T47D (cell line): ENCODE measurements around the gene FBXO24.
"Not testable (repeated sequence)": the region's sequence is repeated elsewhere in the genome, so short reads cannot be mapped to it uniquely, and the experiment has no call there.

Experiments
- DNase-seq, 2 experiments: peaks; one replicate each; pipeline versions ENCODE4 v3.0.0 to v3.0.0-alpha.2; 2011 to 2012; ENCODE audit warnings: low read depth in 1 of 2, low spot score in 1 of 2
- JUND ChIP-seq: IDR thresholded peaks from 2 replicates; pipeline ENCODE4 v1.6.1; 2012; ENCODE audit warnings: low read depth
- in situ Hi-C: cut with HindIII; loops from 2 replicates; pipeline ENCODE4 v1.10.0; 2016; ENCODE audit warnings: low sequenced_read_pairs, low pct_unique_long_range_greater_than_20kb

Gene FBXO24

DNA sequence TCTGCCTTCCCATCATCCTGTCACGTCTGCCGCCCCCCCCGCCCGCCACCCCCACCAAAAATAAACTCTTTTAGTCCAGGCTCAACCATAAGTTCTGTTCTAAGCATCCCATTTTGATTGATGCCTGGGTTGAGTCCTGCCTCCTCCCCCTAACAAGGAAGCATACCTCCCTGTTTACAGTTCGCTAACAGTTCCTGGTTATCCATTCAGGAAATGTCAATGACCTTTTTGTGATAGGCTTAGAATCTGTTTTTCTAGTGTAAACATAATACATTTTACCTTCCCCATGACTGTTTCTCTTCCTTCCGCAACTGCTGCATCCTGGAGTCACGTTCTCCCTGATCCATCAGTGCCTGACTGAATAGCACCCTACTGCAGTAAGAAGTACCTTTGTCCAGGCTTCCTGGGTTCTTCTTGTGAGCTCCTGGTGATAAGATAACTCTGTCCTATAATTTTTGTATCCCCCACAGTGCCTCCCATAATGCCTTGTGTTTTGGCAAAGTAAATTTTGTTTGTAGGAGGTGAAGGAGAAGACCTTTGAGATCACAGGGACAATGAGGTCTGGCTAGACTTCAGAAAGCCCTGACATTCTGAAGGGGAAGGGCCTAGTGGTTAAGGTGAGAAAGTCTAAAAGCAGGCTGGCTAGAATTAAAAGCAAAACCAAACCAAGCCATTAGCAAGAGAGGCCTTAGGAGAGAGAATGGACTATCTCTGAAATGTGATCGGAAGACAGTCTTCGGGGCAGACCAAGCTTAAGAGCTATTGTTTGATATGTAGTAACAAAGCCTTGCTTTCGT lies 39.8 kb upstream of the FBXO24 start:
- no peak for TF ChIP-seq JUND
- in situ Hi-C loops = no loop called here
- DNase-seq = no peak

- DNase-seq = no peak
- in situ Hi-C loops = no loop called here
- no peak for TF ChIP-seq JUND
Measured at GRCh38 chr7:100546926-100547800, 39.0 kb upstream of the FBXO24 start.

DNA sequence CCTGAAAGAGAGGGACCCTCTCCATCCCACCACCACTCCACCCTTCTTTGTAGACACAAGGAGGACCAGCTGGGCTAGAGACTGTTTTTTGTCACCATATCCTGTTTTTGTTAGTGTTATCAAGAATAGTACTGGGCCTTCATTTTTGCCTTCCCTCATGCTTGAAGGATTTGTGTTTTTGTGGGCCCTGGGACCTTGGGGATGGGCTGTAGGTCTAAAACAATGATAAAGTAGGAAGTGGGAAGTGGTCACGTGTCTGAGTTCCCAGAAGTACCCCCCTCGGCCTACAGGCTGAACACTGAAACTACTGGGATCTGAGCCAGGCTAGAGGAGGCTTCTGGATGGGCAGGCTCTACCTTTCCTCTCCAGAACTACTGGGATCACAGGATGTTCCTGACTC lies 38.3 kb upstream of the FBXO24 start:
- DNase-seq = no peak
- no peak for TF ChIP-seq JUND
- in situ Hi-C loops = no loop called here

- in situ Hi-C loops, DNase-seq: not testable (repeated sequence)
Measured at GRCh38 chr7:100548446-100548845, 37.7 kb upstream of the FBXO24 start.

- in situ Hi-C loops = no loop called here
- DNase-seq = no peak
- TF ChIP-seq JUND = no peak
Measured at GRCh38 chr7:100552532-100552931, 33.6 kb upstream of the FBXO24 start.

DNA sequence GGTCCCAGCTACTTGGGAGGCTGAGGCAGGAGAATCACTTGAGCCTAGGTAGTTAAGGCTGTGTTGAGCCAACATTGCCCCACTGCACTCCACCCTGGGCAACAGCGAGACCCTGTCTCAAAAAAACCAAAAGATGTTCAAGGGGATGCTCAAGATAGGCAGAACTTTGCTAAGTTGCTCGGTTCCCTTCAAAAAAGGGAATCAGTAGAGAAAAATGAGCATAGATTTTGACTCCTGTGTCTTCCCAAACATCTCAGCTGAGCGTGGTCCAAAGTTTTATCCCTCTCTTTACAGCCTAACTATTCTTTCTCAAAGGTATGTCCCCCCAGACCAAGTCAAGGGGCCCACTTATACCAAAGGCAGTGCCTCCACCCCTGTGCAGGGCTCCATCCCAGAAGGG lies 33.1 kb upstream of the FBXO24 start:
- no peak for TF ChIP-seq JUND
- no peak for DNase-seq
- in situ Hi-C loops = no loop called here

GRCh38 chr7:100555701-100556100 lies 30.4 kb upstream of the FBXO24 start:
- TF ChIP-seq JUND = no peak
- DNase-seq = no peak
- in situ Hi-C loops = no loop called here

DNA sequence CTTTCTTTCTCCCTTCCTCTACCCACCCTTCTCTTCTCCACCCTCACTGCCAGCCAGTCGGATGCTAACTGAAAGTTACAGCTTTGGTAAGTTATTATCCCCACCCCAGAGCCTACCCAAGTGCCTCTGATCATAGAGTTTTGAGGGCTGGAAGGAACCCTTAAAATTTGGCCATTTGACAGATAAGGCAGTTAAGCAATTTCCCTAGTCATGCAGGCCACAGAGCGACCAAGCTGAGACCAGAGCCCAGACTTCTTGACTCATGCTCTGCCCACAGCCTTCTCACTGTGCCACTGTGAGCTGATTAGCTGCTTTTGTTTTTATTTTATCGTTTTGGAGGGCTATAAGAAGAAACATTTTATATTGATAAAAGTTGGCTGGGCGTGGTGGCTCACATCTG lies 29.6 kb upstream of the FBXO24 start:
- no peak for TF ChIP-seq JUND
- no peak for DNase-seq
- in situ Hi-C loops = no loop called here

- no peak for TF ChIP-seq JUND
- in situ Hi-C loops = no loop called here
Measured at GRCh38 chr7:100559127-100559526, 27.0 kb upstream of the FBXO24 start.

DNA sequence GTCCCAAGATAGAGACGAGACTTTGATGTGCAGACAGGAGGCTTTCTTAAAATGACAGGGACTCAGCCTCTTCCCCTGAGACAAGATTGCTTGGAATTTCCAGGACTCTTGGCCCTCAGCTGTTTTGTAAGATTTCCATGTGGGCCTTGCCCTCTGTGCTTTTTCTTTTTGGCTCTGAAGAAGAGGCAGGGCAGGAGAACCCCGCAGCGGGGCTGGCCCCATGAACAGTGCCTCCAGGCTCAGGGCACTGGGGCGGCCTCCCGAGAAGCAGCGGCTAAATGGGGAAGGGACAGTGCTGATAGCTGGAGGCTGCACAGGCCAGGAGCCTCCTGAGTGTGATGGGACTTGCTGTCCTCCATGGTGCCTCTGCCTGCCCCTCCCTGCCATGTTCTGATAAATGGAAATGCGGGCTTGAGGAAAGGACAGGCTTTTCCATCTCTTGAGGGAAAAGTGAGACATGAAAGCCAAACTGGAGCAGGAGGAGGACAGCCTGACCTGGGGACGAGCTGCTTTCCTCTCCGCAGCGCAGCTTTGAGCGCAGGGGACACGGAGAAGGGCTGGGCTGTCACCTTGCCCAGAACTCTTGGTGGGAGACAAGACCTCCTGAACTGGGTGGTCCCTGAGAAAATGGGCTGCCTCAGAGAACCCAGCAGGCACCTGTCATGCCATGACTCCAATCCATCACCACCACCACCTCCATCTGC lies 24.5 kb upstream of the FBXO24 start:
- in situ Hi-C loops = no loop called here
- TF ChIP-seq JUND = no peak
- no peak for DNase-seq

More at GRCh38 chr7:100559127-100559526, 27.0 kb upstream of the FBXO24 start:
- no peak for DNase-seq

DNA sequence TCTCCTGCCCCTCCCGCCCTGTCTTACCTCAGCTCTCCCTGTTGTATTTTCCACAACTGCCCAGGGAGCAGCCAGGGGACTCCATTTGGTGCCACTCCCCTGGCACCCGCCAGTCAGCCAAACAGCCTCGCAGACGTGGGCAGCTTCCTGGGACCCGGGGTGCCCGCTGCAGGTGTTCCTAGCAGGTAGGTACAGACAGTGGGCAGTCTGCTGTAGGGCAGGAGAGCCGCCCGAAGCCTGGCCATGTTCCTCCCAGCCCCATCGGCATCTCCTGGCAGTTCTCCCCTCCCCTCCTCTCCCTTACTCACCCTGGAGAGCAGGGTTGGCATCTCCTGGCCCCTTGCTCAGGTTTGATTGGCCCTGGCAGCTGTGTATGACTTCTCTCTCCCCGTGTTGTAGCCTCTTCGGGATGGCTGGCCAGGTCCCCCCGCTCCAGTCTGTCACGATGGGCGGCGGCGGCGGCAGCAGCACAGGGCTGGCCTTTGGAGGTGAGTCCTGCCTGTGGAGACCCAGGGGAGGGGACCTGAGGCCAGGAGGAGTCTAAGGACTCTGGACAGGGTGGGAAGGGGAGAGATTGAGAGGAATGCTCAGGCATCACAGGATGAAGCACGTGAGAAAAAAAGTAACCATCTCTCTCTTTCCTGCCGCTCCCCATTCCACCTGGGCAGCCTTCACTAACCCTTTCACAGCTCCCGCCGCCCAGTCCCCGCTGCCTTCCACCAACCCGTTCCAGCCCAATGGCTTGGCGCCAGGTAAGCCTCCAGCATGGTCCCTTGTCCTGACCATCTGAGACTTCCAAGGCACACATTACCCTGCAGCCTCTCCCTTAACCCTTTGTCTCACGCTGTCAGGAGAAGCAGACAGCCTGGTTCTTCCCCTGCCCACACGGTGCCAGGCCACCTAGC lies 23.7 kb upstream of the FBXO24 start:
- in situ Hi-C loops = no loop called here
- no peak for TF ChIP-seq JUND
- no peak for DNase-seq

DNA sequence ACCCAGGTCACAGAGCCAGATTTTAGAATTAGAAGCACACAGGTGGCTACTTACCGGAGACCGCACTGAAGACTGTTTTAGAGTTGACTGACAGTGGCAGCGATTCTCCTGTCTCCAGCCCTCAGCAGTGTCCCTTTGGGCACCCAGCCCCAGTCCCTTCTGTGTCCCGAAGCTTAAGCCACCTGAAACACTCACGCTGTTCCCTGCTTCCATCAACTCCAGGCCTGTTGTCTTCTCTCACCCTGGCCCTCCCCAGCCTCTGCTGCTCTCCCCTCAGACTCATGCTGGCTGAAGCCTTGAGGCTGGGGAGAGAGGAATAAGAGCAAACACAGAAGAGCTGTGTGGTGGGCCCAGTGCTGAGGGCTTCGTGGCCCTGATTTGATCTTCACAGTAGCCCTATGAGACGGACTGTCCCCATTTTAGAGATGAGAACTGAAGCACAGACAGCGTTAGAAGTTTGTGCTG lies 23.0 kb upstream of the FBXO24 start:
- no peak for TF ChIP-seq JUND
- in situ Hi-C loops = no loop called here
- no peak for DNase-seq
